GM18520 (cell line): Measurements from ENCODE around the gene PNMA1.

Experiments used
- ATAC-seq: cut with Tn5 transposase; IDR thresholded peaks from one replicate; pipeline ENCODE4 v1.9.1; 2021; ENCODE audit not compliant: unreplicated experiment

The PNMA1 gene, protein sequence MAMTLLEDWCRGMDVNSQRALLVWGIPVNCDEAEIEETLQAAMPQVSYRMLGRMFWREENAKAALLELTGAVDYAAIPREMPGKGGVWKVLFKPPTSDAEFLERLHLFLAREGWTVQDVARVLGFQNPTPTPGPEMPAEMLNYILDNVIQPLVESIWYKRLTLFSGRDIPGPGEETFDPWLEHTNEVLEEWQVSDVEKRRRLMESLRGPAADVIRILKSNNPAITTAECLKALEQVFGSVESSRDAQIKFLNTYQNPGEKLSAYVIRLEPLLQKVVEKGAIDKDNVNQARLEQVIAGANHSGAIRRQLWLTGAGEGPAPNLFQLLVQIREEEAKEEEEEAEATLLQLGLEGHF

DNA sequence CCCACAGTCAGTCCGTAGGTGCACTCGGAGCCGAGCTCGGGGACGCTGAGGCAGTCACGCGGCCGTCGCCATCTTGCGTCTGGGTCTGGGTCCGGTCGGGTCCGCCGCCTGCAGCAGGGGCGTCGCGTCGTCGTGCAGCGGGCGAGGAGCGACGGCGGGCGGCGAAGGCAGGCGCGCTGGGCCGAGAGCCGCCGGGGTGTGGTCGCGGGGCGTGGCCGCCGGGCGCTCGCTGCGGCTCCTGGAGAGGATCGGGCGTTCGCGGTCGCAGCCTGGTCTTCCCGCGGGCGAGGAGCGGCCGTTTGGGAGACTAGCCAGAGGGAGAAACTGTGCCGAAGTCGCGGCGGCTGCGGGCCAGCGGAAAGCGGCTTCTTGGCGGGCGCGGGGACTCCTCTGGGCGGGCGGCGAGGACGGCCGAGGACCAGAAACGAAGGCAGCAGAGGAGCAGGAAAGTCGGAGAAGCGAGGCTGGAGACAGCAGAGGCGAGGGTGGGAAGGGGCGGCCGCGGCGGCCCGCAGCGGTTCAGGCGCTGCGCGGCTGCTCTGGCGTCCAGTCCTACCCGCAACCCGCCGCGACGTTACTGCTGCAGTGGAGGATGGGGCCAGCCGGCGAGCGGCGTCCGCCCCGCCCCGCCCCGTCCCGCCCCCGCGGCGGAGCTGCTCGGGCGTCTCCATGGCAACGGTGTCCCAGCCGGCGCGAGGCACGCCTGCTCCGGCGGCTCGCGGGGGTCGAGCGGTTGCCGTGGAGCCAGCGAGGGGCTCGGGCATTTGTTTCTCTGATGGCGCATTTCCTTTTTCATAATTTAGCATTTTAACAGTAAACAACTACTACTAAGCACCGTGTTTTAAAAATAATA, at the start of gene PNMA1:
Gene PNMA1, minus strand, starts transcription at position 582 of the 853 bp plus-strand sequence. CDS start 745 bp downstream, outside the sequence.
- peak; percentile 62 for ATAC-seq

DNA sequence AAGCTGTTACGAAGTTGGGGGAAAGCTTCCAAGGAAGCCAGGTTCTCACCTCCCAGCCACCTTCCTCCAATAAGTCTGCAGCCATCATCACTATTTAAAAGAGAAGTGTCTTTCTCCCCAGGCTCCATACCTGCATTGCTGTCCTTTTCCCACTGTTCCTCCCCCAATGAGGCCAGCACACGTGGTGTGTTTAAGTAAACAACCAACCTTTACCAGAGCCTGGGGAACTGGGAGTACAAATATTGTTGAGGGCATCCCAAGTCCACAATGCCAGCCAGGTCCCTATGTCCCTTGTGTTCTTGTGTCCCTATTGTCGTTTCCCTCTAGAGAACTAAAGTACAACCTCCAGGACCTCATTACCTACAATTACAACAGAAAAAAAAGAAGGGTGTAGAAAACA, 49.2 kb upstream of the PNMA1 start:
- no peak for ATAC-seq

DNA sequence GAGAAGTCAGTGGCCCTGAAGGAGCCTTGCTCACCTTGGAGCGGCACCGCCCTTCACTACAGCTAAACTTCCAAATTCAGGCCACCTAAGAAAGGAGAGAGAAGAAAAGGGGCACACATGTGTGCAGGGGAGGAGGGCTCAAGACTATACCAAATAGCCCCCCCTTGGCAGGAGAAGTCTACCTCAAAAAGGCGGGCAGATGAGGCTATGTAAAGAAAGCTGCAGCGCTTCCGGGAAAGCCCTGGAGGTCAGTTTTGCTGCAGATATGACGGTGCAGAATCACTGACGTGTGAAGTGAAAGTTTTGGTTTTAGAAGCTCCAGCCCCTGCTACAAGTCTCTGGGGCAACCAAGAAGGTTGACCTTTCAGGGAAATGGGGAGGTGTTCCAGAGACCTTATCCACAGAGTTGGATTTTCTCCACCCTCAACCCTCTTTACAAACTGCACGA, 48.2 kb upstream of the PNMA1 start:
- ATAC-seq = no peak

DNA sequence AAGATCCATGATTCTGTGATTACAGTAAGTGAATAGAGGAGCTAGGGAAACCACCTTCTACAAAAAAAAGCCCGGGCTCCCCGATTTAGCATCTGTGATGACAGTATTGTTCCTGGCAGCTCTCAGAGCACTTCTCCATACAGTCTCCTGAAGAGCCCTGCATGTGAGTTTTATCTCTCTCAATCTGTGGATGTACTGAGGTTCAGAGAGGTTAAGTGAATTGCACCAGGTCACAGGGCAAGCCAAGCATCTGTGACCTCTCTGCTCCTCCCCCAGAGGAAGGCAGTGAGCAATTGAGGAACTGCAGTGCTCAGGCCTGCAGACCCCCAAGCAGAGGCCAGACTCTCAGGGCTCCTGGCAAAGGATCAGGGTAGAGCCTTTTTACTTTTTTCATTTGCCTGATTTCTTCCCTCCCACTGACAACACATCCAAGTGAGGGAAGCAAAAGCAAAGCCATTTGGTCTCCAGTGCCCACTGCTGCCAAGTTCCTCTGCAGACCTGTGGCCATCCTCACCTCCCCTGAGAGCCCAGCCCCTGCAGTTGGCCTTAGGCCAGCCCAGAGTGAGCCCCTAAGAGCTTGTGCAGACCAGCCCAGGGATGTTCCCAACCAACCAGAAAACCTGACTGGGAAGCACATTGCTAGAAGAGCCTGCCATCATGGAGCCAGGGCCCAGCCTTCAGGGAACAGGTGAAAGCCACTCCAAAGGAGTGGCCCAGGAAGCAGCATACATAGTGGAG, 47.6 kb upstream of the PNMA1 start:
- ATAC-seq = no peak

DNA sequence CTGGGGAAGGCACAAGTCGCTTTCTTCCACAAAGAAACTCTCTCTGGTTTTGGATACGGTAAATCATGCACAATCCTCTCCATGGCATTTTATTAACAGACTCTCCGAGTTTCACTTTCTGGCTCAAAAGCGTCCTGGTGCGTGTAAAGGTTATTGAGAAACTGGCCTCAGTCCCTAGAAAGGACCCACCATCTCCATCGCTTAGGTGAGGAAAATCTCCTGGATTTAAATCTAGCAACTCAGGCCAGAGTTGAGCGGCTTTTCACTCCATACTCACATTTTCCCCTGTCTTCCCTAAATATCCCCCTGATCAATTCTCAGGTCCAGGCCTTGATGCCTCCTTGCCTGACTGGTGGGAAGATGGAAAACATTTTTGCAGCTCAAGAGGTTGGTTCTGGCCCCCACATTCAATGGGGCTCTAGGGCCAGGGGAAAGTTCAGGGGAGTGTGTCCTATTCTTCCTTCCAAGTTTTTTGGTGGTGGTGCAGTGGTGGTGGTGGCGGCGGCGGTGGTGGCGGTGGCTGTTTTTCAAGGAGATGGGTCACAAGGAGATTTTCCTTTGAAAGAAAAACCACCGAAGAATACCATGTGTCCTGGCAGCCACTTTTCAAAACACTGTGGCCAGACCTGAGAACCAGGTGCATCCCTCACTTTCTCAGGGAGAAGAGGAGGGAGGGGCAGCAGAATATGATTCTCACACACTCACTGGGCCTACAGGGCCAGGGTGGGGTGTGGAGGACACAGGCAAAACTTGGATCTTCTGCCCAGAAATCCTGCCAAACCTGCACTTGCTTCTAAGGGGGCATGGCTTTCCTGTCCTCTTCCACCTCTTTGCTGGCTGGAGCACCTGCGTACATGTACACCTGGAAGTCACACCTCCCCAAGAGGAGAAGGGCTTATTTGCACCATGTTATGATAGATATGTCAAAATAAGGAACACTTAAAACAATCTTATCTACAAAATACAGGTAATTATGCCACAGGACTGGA, 46.7 kb upstream of the PNMA1 start:
- no peak for ATAC-seq

DNA sequence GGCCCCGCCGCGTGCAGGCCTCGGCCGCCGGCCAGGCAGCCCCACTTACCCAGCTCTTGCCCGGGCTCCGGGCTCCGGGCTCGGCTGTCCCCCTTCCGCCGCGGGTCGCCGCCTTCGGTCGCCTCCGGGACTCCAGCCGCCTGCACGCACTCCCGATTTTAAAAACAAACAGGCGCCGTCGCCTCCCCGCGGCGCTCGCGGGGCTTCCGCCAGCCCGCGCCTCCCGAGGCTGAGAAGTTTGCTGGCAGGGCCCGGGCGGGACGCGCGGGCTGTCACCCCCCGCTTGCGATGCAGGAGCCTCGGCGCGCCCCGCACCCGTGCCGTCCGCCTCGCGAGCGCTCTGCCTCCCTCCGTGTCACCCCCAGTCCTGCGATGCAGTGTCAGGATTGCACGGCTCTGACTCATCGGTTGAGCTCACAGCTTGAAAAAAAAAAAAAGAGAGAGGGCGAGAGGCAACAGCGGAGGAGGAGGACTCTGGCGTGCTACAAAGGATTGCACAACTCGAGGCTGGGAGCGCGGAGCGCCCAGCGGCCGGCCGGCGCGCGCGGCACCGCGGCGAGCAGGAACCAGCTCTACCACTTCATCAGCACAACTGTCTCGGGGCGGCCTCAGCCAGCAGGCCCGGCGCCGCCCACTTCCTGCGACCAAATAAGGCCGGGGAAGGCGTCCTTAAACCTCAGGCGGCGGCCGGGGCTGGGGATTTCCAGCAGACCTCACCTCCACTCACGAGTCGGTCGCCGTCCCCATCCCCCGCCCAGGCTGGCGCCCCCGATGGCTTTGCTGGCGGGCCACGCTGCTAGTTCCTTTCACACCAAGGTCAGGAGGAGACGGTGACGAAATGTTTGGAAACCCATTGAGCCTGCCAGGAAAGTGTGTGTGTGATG, 45.8 kb upstream of the PNMA1 start:
- peak; percentile 43 for ATAC-seq

DNA sequence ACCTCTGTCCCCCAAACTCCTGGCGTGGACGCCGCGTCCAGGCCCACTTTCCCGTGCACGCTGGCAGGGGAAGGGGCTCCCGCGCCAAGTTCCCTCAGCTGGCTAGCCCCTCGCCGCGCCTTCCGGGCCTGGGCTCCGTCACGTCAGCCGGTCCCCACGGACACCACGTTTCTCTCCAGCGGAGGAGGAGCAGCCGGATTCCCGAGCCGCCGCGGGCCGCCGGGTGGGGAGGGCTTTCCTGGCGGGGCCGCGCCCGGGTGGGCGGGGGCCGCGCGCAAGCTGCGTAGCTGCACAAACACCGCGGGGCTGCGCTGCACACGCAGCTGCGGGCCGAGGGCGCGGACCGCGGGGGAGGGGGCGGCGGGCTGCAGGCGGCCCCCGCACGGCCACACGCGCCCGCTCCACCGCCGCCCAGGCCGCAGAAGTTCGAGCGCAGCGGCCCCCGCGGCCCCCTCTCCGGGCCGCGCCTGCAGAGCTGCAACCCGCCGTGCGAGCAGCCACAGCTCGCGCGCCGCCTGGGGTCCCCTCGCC, 45.1 kb upstream of the PNMA1 start:
- ATAC-seq = no peak

DNA sequence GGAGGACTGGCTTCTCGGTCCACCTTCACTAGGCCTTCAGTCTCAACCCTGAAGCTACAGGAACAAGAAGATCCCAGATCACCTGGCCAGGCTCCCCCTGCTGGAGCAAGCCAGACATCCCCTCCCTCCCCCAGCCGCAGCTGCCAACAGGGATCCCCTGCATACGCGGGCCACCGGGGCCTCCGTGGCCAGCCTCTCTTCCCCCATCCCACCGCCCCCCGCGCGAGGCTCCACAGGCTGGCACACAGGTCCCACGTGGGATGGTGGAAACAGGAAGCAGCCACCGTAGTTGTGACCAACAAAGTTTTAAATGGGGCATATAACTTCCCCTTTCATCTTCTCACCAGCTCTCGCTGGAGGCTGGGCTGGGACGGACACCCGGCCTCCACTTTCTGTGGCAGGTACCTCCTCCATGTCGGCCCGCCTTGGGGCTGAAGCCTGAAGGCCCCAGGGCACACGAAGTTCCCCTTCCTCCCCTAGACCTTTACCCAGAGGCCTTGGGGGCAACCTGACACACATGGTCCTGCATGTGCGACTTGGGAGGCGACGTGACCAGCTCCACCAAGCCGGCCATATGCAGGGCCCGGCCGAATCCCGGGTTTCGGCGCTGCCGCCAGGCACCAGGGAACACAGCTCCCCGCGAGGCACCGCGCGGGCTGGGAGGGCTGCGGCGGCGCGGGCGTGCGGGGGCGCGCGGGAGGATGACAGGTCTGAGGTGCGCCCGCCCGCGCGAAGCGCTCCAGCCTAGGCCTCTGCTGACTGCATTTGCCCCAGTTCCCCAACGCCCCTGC, 44.4 kb upstream of the PNMA1 start:
- ATAC-seq = no peak

DNA sequence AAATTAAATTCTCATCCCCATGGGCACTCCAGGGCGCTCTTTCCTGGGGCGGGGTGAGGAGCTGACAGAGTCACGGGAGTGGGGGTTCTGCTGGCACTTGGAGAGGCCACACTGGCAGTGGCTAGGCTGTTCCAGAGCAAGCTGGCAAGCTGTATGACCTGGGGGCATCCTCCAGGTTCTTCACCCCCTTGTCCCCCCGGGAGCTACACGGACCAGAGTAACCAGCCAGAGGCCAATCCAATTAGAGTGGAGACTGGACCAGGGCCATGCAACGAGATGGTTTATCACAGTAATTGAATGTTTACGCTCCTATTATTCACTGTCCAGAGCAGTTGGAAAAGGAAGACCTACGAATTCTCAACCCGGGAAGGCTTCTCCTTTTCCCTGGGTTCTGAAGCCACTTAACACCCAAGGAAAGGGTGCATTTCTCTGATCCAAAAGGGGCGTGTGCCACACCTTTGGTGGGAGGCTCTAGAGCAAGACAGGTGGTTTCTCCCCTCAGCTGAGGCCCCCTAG, 43.8 kb upstream of the PNMA1 start:
- ATAC-seq = no peak

DNA sequence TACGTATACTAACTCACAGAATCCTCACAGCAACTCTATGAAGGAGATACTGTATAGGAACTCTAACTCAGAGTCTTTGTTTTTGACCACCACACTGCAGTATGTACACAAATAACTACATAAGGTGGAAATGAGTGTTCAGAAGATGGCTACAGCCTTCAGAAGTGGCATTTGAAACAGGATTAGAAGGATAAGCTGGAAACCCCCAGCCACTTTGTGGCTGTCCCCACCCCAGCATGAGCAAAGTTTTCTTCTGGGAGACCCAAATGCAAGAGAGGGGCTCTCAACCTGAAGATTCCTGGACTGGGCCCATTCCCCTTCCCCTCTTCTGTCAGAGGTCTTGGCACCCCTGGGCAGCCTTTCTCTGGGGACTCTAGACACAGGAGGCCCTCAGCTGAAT, 43.2 kb upstream of the PNMA1 start:
- ATAC-seq = no peak

DNA sequence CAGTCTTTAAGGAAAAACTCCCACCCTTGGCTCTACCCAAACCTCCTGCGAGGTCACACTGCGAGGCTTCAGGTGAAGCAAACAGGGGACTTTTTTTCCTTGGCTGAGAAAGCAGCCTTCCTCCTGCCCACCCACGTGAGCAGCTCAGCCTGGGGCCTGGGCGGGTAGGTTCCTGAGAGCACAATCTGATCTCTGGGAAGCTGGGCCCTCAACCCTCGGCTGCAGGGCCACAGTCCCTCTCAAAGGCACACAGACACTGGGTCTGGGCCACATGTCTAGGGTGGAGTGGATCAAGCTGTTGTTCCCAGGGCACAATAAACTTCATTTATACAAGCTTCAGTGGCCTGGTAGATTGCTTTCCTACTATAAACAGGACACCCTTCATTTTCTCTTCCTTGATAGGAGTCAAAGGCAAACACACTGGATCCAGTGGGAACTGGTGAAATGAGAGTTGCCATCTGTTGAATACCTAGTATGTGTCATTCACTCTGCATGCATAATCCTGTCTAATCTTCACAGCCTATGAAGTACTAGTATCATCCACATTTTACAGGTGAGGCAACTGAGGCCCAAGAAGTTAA, 41.3 kb upstream of the PNMA1 start:
- ATAC-seq = no peak

DNA sequence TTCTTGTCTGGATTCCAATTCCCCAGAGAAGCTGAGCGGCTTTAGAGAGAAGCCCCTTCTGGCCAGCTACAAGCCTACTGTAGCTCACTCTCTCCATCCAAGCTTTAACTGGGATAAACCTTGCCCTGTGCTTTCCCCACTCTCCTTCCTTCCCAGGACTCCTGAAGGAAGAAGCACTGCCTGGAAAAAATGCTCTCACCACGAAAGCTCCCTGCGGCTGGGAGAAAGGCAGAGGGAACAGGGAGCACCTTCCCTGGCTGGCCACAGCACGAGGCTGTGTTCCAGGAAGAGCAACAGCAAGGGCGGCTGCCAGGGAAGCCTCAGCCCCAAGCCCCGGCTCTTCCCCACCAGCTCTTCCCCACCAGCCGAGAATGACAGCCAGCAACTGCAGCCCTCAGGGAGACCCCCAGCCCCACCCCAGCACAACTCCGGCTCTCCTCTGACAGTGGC, 40.8 kb upstream of the PNMA1 start:
- no peak for ATAC-seq

DNA sequence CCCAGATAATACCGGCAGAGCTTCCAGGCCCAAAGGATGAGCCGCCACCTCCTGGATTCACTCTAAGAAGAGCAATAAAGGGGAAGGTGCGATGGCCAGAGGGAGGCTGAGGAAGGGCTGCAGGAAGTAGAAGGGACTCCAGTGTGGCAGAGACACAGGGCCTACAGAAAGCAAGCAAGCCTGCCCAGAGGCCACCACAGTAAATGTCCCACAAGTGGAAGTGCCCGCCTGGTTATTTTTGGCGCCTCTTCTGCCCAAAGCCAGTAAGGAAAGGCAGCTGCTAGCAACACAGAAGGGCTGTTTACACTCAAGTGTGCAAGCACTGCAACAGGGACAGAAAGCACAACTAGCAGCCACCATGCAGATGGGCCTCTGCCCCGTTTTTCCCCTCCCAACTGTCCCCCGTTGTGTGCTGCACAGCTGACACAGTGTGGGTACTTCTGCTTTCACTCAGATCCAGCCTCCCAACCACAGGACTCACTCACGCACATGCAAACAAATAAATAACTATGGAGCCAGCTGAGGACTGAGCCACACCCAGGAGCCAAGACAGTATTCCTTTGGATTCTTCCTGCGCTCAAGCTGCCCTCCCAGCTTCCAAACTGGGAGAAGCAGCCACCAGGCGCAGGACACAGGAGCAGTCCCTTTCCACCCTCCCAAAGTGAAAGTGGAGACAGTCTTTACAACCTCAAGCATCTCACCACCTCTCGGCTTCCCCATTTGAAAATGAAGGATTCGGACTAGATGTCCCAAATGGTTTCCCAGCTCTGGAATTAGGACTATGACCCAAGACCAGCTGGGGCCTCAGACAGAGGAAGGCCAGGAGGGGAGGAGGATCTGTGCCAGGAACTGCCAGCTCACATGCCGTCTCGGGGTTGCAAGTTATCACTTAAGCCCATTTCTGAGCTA, 40.0 kb upstream of the PNMA1 start:
- no peak for ATAC-seq

DNA sequence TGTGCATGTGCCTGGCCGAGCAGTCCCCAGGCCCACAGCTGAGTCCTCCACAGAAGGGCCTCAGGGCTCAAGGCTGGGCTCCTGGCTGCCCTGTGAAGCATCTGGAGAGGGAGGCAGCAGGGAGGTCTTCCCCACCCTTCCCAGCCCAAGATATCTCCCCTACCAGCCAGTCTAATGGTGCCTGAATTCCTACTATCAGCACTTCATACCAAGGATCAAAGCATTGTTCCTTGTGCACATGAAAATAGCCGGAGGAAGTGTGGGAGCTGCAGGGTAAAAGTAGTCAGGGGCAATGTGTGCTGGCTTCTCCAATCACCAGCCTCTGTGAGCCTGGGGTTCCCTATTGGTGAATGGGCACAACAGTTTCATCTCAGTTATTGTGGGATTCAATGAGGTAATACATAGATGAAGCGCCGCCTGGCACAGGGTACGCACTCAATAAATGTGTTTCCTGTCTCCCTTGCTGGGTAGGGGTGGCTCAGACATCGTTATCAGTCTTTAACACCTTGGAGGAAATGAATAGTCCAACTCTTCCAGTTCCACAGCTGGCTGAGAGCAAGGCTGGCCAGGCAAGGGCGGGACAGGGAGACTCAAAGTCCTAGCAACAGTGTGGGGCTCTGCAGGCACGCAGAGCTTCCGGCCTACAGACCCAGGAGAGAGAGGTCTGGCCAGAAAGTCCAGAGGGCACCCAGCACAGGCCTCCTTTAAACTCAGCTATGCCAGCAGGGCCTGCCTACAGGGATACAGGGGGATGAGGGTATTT, 39.1 kb upstream of the PNMA1 start:
- no peak for ATAC-seq

DNA sequence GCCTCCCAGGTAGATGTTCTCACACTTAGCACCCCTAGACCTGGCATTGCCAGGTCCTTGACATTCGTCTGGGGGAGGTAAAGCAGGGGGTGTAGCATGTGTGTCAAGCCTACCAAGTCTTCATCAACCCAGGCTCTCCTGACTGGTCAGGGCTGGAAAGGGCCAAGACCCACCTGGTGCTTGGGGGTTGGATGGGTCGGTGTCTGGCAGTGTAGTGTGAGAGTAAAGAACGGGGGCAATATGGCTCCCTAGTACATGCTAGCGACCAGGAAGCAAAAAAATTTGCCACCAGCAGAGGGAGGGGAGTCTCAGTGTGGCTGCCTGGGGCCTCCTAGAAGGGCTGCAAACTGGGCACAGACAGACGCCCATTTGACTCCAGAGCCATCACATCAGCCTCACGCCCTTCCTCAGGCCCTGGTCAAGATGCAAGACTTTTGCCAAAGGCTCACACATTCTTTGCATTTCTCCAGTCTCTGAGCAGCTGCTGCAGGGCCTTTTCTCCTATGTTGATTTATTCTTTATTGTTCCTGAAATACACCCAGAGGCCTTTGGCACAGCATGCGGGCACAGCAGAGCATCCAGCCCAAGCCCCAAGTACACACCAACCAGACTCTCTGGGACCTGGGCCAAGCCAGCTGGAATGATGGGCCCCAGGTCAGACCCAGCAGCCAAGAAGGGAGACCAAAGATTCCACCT, 38.3 kb upstream of the PNMA1 start:
- ATAC-seq = no peak
